H54 (cell line): ENCODE results near the gene FAM124A.

Experiments used
- DNase-seq: peaks from one replicate; pipeline ENCODE4 v3.0.0; 2011; ENCODE audit warnings: low spot score, mixed read lengths; ENCODE audit not compliant: insufficient read length
- FAIRE-seq: peaks from 3 replicates; lab custom pipeline; 2011; peaks lifted over from hg19 to GRCh38; lab: Jason Lieb, UNC
- POLR2A ChIP-seq: IDR thresholded peaks from 2 replicates; pipeline ENCODE4 v1.6.1; 2011; ENCODE audit warnings: low read depth, mild to moderate bottlenecking, low read length

FAM124A gene

DNA sequence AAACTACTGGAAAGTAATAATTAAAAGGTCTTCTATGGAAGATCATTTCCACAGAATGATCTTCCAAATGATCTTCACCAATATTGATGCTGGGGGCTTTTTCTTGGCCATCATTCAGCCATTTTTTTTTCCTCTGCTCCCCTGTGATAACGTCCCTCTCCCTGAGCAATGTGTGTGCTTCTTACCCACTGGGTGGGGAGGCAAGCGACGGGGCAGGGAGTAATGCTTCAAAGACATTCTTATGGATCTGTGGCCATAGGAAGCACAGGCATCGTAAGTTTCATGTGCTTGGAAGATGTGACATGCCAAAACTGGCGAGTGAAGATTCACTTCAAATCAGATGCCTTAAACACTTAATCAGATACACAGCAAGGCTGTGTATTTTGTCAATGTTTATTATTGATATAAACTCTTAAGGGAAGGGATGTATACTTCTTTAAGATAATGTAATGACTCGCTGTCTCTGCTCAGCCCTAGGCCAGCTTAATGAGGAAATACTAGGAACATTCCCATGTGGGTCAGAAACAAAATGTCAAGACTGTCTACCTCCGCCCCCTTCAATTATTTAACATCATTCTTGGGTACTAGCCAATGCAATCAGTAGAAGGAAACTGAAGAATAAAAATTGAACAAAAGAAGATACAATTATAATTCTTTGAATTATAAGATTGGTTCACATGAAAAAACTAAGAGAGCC lies 83.2 kb downstream of the FAM124A start:
- TF ChIP-seq POLR2A = no peak
- no peak for DNase-seq
- FAIRE-seq = no peak

- DNase-seq = no peak
- no peak for FAIRE-seq
- no peak for TF ChIP-seq POLR2A
Measured at GRCh38 chr13:51308781-51309180, 86.6 kb downstream of the FAM124A start.

- no peak for DNase-seq
- no peak for TF ChIP-seq POLR2A
Measured at GRCh38 chr13:51311231-51311630, 89.0 kb downstream of the FAM124A start.

GRCh38 chr13:51311957-51312520 lies 89.8 kb downstream of the FAM124A start:
- TF ChIP-seq POLR2A = no peak
- FAIRE-seq (no peak), DNase-seq (no peak)

More at GRCh38 chr13:51311231-51311630, 89.0 kb downstream of the FAM124A start:
- FAIRE-seq = no peak

DNA sequence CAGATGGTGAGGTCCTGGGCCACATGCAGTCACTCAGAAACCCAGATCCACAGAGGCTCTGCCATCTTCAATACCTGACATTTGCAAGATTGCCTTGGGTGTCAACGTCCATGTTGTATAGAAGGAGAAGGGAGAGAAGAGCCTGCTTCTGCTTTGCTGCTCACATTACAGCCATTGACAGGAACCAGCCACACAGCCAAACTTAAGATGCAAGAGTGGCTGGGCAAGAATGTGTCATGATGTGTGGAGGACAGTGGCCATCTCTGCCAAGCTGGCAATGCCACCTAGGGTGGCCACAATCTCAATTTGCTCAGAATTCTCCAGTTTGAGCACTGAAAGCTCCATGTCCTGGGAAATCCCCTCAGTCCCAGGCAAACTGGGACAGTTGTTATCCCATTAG lies 91.4 kb downstream of the FAM124A start:
- DNase-seq (no peak), FAIRE-seq (no peak)
- no peak for TF ChIP-seq POLR2A

DNA sequence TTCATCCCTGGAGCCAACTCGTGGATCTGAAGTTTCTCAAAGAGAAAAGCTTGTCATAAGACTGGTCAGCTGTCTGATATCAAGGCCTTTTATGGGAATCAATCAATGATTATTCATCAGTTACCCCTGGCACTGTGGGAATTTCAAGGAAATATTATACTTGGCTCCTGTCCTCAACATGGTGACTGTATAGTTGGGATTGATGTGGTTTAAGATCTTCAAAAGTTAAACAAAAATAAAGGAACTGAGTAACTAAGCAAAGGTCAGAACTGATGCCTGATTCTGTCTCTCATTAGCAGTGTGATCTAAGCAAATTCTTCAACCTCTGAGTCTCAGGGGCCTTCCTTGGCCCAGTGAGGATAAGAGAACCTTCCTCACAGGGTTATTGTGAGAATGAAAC lies 95.1 kb downstream of the FAM124A start:
- DNase-seq = no peak
- TF ChIP-seq POLR2A = no peak
- no peak for FAIRE-seq

DNA sequence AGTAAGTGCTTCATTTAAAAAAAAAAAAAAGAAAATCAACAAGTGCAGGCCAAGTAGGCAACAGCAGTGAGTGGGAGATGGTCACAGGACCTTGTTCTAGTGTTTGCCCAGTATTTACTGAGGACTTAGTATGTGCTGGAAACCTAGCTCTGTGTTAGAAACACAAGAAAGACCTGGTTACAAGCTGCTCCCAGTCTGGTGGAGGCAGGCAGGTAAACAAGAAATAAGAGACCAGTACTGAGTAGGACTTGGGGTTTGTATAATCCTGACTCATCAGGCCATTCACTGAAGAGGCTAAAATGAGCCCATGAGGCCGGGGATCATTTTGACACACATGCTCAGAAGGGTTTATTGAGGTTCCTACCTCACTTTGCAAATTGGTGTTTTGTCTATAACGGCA lies 95.8 kb downstream of the FAM124A start:
- FAIRE-seq (no peak), DNase-seq (no peak)
- no peak for TF ChIP-seq POLR2A

GRCh38 chr13:51318876-51319275 lies 96.7 kb downstream of the FAM124A start:
- FAIRE-seq (no peak), DNase-seq (no peak)
- TF ChIP-seq POLR2A = no peak

GRCh38 chr13:51321836-51322235 lies 99.6 kb downstream of the FAM124A start:
- no peak for TF ChIP-seq POLR2A
- no peak for DNase-seq
- FAIRE-seq = no peak

DNA sequence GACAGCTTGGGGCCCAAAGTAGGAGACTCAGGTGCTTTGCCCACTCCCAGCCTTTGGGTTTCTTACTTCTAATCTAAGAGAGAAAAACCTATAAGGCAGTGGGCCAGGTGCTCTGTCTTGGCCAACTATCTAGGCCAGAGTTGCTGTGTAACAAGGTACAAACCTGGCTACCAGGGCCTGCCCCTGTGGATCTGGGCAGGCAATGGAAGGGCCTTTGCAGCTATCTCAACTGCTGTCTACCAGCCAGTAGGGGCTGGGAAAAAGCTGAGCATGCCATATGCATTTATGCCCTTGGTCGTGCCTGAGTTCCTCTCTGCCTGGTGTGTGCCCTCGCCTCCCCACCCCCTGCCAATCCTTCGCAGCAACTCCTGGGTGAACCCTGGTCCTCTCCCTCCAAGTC lies 100.6 kb downstream of the FAM124A start:
- no peak for TF ChIP-seq POLR2A
- no peak for FAIRE-seq
- no peak for DNase-seq

- TF ChIP-seq POLR2A = no peak
- FAIRE-seq (no peak), DNase-seq (no peak)
Measured at GRCh38 chr13:51323824-51324511, 101.8 kb downstream of the FAM124A start.

DNA sequence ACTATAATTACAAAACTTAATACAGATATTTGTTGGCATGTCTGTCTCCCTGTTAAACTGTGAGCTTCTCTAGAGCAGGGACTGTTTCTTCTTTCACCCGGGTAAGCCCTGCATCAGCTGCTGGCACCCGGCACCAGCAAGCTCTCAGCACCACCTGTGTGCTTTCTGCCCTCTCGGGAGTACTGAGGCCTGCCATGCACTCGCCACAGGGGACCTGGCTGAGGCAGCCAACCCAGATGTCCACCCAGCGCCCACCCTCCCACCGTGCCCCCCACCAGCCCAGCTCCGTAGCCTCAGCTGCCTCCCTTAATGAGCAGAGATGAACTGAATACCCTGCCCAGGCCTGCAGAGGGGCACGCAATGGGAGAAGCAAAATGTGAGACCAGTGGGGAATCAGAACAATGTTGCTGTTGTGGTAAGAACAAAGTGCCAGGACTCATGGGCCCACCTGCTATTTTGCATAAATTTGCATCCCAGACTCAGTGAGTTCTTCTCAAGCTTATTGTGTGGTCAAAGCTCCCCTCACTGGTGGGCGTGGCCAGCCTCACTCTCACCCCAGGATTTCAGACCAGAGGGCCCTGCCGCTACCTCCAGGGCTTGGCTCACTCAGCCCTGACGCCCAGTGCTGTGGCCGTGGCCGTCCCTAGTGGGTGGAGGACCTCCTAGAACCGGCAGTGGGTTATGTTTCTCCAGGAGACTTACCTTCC lies 102.7 kb downstream of the FAM124A start:
- DNase-seq (no peak), FAIRE-seq (no peak)
- TF ChIP-seq POLR2A = no peak

GRCh38 chr13:51325837-51326236 lies 103.6 kb downstream of the FAM124A start:
- TF ChIP-seq POLR2A = no peak
- FAIRE-seq = no peak
- DNase-seq = no peak

DNA sequence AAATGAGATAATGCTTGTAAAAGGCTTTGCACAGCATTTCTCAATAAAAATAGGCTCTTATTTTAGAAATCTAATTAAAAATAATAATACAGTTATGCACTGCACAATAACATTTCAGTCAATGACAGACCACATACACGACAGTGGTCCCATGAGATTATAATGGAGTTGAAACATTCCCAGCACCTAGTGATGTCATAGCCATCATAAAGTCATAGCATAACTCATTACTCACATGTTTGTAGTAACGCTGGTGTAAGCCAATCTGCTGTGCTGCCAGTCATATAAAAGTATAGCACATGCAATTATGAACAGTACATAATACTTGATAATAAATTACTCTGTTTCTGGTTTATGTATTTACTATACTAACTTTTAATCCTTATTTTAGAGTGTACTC lies 104.6 kb downstream of the FAM124A start:
- no peak for TF ChIP-seq POLR2A
- no peak for FAIRE-seq
- no peak for DNase-seq
